Upper lobe of right lung (tissue), 1 donor: ENCODE measurements around the gene ISG15. TPM values are rescaled to one million over a fixed set of nuclear protein-coding genes. Genes with fewer than 3 reads are reported as not detected.
A peak's percentile ranks its signal among the peaks of the same experiment; 100 is the strongest.

Experiments used
- ATAC-seq: fragments of 200-7000 bp; cut with Tn5 transposase; one replicate; pipeline ENCODE4 v1.9.1; 2020; ENCODE audit warnings: mild to moderate bottlenecking, moderate library complexity
- DNase-seq: peaks from one replicate; pipeline ENCODE4 v3.0.0-alpha.2; 2020
- H3K27ac ChIP-seq: fragments of 200-600 bp; one replicate; pipeline ENCODE4 v1.8.0; 2022
- H3K27me3 ChIP-seq: fragments of 200-600 bp; one replicate; pipeline ENCODE4 v1.8.0; 2022; ENCODE audit warnings: mild to moderate bottlenecking
- H3K36me3 ChIP-seq: fragments of 200-600 bp; one replicate; pipeline ENCODE4 v1.8.0; 2022
- H3K4me1 ChIP-seq: fragments of 200-600 bp; one replicate; pipeline ENCODE4 v1.8.0; 2022
- H3K4me3 ChIP-seq: fragments of 200-600 bp; one replicate; pipeline ENCODE4 v1.8.0; 2022; ENCODE audit warnings: mild to moderate bottlenecking
- H3K9me3 ChIP-seq: fragments of 200-600 bp; one replicate; pipeline ENCODE4 v1.8.0; 2022
- intact Hi-C: fragments of 100-400 bp; cut with DNase I; formaldehyde crosslinking; loops from one replicate; pipeline ENCODE4 v1.11.0; 2022
- total RNA-seq: library from RNA; stranded (reverse); fragmentation: NEBNext Ultra II Directional; extraction: Animal tissue kit (Norgen Biotek cat#: 25700); gene quantifications from one replicate; pipeline ENCODE4 v1.2.1, GENCODE V29; 2021
- TF ChIP-seq, protein P1 (sequence below): fragments of 200-600 bp; IDR thresholded peaks from one replicate; pipeline ENCODE4 v1.8.0; 2022; ENCODE audit warnings: antibody characterized with exemption
- donor health status: DM: no; HTN: yes; CAD: no; lungs with severe emphysema.

ISG15 gene
- total RNA-seq, 1 donor from 2014 or later: 93.6 TPM

DNA sequence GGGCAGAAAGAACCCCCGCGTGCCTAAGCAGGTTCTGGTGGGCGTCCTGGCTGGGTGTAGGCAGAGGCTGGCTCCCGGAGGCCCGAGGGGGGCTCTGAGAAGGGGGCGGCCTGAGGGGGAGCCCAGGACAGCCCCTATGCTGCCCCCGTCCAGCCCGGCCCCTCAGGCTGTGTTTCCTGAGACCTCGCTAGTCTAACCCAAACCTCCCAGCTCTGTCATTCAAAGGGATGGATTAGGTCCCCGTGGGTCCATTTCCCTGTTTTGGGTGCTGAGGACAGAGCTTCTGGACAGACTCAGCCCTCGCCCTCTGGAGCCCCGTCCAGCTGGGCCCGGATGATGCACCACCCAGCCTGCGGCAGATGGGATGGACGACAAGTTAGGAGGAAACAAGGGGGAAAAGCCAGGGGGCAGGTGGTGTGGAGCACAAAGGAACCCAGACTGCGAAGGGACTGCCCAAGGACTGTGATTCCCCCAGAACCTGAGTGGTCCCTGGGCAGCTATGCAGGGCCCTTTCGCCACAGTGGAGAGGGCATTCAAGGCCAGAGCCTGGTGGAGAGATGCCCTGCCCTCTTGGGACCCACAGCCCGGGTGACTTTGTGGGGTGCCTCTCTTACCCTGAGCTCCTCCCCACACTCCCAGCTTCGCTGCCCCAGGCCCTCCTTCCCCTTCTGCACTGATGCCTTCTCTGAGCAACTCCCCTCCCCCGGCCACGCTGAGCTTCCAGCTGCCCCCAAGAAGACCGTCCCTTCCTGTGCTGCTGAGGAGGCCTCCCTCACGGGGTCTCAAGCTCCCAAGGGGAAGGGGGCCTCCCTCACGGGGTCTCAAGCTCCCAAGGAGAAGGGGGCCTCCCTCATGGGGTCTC lies 16.2 kb upstream of the ISG15 start:
- TF ChIP-seq, protein P1, sequence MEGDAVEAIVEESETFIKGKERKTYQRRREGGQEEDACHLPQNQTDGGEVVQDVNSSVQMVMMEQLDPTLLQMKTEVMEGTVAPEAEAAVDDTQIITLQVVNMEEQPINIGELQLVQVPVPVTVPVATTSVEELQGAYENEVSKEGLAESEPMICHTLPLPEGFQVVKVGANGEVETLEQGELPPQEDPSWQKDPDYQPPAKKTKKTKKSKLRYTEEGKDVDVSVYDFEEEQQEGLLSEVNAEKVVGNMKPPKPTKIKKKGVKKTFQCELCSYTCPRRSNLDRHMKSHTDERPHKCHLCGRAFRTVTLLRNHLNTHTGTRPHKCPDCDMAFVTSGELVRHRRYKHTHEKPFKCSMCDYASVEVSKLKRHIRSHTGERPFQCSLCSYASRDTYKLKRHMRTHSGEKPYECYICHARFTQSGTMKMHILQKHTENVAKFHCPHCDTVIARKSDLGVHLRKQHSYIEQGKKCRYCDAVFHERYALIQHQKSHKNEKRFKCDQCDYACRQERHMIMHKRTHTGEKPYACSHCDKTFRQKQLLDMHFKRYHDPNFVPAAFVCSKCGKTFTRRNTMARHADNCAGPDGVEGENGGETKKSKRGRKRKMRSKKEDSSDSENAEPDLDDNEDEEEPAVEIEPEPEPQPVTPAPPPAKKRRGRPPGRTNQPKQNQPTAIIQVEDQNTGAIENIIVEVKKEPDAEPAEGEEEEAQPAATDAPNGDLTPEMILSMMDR: no peak
- no peaks in the 10 kb centered on the region for H3K36me3 ChIP-seq
- H3K4me1 ChIP-seq: peaks cover 7% of the 10 kb centered on the region
- H3K27me3 ChIP-seq: peaks cover 34% of the 10 kb centered on the region
- no peak for ATAC-seq
- no peaks in the 10 kb centered on the region for H3K9me3 ChIP-seq
- no peak overlapping the region for H3K27ac ChIP-seq
- peak; percentile 64 for DNase-seq
- intact Hi-C loops: no loop called here
- no peak overlapping the region for H3K4me3 ChIP-seq

- intact Hi-C loops: no loop called here
- TF ChIP-seq, protein P1: no peak
- no peak for DNase-seq
- ATAC-seq: no peak
- Histone ChIP-seq H3K36me3 (no peaks in the 10 kb centered on the region), H3K27ac (no peak overlapping the region), H3K9me3 (no peaks in the 10 kb centered on the region), H3K4me3 (no peak overlapping the region), H3K4me1 (peaks cover 7% of the 10 kb centered on the region), H3K27me3 (peaks cover 34% of the 10 kb centered on the region)
These were observed 15.6 kb upstream of the ISG15 start for GRCh38 chr1:997713-997992.

DNA sequence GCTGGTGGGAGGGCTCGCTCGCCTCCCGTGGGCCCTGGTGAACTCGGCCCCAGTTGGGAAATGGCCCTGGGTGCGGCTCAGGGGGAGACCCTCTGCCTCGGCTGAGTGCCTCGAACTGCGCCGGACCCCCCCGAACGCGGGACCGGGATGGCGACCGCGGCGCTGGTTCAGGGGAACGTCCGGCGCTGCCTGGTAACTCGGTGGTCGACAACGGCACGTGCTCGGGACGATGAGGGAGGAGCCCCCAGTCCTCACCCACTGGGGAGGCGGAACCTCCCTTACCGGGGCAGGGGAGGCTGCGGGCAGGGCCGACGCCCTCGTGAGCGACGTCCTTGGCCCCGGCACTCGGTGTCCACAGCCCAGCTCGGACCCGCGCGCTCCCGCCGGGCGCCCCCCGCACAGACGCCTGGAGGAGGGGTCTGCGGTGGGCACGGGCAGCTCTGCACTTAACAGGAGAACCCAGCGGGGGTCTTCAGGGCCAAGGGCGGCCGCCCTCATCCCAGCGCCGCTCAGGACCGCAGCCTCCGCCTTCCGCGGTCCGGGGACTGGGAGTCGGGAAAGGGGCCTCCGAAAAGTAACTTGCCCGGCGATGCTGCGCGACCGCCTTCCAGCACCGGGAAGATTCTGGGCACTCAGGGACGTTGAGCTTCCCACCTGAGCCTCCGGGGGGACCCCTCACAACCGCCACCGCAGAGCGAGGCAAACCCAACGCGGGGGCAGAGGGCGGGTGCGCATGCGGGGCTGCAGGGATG lies 15.1 kb upstream of the ISG15 start:
- peak overlapping the region; percentile 59 for H3K4me3 ChIP-seq
- H3K4me1 ChIP-seq: peaks cover 7% of the 10 kb centered on the region
- no peak for ATAC-seq
- no peaks in the 10 kb centered on the region for H3K9me3 ChIP-seq
- DNase-seq: peak; percentile 67
- peaks cover 34% of the 10 kb centered on the region for H3K27me3 ChIP-seq
- intact Hi-C loops: no loop called here
- no peak overlapping the region for H3K27ac ChIP-seq
- H3K36me3 ChIP-seq: no peaks in the 10 kb centered on the region
- TF ChIP-seq, protein P1: no peak

- H3K4me3 ChIP-seq: peak overlapping the region; percentile 59
- intact Hi-C loops: no loop called here
- ATAC-seq: no peak
- peaks cover 34% of the 10 kb centered on the region for H3K27me3 ChIP-seq
- DNase-seq: no peak
- H3K9me3 ChIP-seq: no peaks in the 10 kb centered on the region
- peak overlapping the region; percentile 75 for H3K27ac ChIP-seq
- TF ChIP-seq, protein P1: no peak
- H3K4me1 ChIP-seq: peaks cover 7% of the 10 kb centered on the region
- no peaks in the 10 kb centered on the region for H3K36me3 ChIP-seq
These were observed 14.6 kb upstream of the ISG15 start for GRCh38 chr1:998745-998994.

- TF ChIP-seq, protein P1: no peak
- Histone ChIP-seq H3K4me1 (peaks cover 7% of the 10 kb centered on the region), H3K27ac (peak overlapping the region; percentile 75), H3K27me3 (peaks cover 34% of the 10 kb centered on the region), H3K4me3 (peak overlapping the region; percentile 59), H3K9me3 (no peaks in the 10 kb centered on the region), H3K36me3 (no peaks in the 10 kb centered on the region)
- DNase-seq (peak; percentile 70), ATAC-seq (no peak)
- intact Hi-C loops: no loop called here
These were observed 14.1 kb upstream of the ISG15 start for GRCh38 chr1:998995-999724.
